CD4-positive, alpha-beta T cell treated with Interleukin-15 for 4 hours (primary cell): ENCODE results near the gene LRRC3C.
A peak's percentile ranks its signal among the peaks of the same experiment; 100 is the strongest.
"Not testable (repeated sequence)": the region's sequence is repeated elsewhere in the genome, so short reads cannot be mapped to it uniquely, and the experiment has no call there.

Source experiments
- DNase-seq: peaks from one replicate; pipeline ENCODE4 v3.0.0-alpha.2; 2020; ENCODE audit warnings: low spot score

LRRC3C gene

GRCh38 chr17:39924691-39925055 is 2.9 kb upstream of the LRRC3C start:
- no peak for DNase-seq

- DNase-seq: no peak
These were observed 2.0 kb upstream of the LRRC3C start for GRCh38 chr17:39925282-39926134.

- no peak for DNase-seq
These were observed 1.4 kb upstream of the LRRC3C start for GRCh38 chr17:39926135-39926587.

DNA sequence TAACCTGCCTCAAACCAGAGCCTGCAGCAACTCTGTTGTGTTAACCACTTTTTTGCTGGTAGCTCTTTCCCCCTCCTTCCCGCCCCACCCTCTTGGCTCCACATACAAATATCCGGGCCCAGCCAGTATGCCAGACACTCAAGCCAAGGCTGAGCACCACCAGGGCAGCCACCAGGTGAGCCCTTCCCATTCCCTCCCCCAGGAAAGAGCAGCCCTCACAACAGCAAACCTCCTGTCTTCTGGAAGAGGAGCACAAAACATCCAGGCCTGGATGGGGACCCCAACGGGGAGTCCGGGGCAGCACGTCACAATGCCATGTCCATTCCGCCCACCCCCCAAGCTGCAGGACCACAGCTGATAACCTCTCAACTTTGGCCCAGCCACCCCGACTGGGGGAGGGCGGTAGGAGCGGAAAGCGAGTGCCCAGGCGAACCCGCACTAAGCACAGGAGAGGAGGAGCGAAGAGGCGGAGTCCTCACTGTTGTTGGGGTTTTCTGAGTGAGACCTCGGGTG is 888 bp upstream of the LRRC3C start:
- DNase-seq: peak; percentile 65

DNA sequence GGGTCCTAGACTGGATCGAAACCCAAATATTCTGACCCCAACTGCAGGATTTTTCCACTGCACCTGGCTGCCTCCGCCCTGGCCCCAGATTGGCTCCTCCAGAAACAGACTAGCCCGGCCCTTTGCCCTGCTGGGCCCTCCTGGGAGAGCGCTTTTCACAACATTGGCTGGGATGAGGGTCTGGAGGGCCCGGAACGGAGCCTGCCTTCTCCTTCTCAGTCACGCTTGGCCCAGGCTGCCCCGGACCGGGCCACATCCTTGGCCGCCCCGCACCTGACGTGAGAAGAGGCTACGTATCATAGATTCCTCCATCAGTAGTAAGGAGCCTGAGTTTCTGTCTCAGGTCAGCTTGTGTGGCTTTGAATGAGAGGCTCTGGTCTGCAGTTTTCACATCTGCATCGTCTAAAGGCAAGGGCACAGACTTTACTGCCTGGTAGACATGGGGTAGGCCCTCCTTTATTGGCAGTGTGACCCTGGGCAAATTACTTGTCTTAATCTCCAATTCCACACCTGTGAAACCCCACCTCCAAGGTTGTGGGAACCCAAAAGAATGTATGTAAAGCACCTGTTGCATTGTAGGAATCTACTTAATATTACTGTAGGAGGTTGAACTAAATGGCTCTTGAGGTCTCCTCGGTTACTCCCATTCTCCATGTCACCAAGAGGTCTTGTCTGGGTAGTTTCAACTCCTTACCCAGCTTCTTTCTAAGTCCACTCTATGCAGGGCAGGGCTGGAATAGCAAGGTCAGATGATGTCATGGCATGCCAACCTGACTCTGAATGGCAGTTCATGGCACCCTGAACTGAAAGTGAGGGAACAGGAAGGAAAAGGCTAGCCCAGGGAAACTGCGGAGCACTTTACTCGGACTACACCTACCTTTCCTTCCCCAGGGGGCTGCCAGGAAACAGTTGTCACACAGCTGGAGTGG is 661 bp downstream of the LRRC3C start:
- no peak for DNase-seq

- DNase-seq: no peak
These were observed 1.5 kb downstream of the LRRC3C start for GRCh38 chr17:39928858-39929645.

- DNase-seq: no peak
These were observed 2.3 kb downstream of the LRRC3C start for GRCh38 chr17:39929646-39930407.

GRCh38 chr17:39933912-39934311 is 6.4 kb downstream of the LRRC3C start:
- no peak for DNase-seq

GRCh38 chr17:39934324-39934723 is 6.8 kb downstream of the LRRC3C start:
- no peak for DNase-seq

- no peak for DNase-seq
These were observed 8.4 kb downstream of the LRRC3C start for GRCh38 chr17:39935909-39936308.

GRCh38 chr17:39937447-39937846 is 9.9 kb downstream of the LRRC3C start:
- no peak for DNase-seq

GRCh38 chr17:39938140-39938869 is 10.8 kb downstream of the LRRC3C start:
- no peak for DNase-seq

GRCh38 chr17:39939106-39939505 is 11.6 kb downstream of the LRRC3C start:
- no peak for DNase-seq

GRCh38 chr17:39939588-39940419 is 12.3 kb downstream of the LRRC3C start:
- peak; percentile 38 for DNase-seq

DNA sequence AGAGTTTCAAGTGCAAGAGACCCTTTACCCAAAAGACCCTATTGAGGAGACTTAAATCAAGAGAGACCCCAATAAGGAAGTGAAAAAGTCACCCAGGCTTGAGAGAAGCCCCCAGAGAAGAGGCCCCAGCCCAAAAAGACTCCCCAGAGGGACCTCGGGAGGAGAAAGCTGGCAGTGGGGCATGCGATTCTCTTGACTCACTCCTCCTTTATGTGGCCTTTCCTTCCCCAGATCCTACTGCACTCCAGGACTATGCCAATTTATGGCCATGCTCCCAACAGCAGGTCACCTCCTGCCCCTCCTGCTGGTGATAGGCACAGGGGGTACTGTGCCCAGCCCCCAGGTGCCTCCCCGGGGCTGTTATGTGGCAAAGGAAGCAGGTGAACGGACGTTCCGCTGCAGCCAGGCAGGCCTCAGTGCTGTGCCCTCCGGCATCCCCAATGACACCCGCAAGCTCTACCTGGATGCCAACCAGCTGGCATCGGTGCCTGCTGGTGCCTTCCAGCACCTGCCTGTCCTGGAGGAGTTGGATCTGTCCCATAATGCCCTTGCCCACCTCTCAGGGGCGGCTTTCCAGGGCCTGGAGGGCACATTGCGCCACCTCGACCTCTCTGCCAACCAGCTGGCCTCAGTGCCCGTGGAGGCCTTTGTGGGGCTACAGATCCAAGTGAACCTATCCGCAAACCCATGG is 16.3 kb downstream of the LRRC3C start:
- no peak for DNase-seq

GRCh38 chr17:39944393-39944711 is 16.8 kb downstream of the LRRC3C start:
- no peak for DNase-seq

DNA sequence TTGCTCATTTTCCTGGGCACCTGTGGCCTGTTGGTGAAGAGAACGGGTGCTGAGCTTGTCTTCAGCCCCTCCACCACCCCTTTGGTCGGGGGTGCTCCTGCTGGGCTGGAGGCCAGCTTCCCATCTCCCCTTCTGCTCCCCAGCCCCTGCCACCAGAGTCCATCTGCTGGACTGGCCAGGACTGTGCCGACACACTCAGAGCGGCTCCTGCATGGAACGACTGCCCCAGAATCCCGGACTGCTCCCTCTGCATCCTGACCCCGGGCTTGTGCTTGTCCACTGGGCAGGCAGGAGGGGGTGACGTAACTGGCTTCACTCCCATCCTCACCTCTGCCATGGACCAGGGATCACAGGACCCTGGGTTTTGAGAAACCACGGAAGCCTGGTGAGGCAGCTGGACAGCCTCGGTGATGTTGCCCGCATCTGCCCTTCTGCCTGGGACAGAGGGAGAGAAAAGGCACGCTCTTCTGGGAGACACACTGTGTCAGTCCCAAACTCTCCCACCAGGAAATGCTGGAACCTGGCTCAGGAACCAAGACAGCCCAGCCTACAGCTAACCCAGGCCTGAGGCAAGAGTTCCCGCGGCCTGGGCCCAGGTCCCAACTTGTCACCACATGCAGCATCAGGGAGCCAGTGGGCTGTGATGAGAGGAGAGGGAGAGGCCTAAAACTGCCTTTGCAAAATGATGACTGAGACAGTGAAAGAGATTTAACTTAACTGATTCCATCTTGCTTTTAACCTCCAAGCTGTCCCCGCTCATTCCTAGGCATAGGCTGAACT is 19.2 kb downstream of the LRRC3C start:
- no peak for DNase-seq

GRCh38 chr17:39948489-39948828 is 20.9 kb downstream of the LRRC3C start:
- not testable (repeated sequence) for DNase-seq
